ENCODE results near the gene SMTNL2.

The SMTNL2 gene

DNA sequence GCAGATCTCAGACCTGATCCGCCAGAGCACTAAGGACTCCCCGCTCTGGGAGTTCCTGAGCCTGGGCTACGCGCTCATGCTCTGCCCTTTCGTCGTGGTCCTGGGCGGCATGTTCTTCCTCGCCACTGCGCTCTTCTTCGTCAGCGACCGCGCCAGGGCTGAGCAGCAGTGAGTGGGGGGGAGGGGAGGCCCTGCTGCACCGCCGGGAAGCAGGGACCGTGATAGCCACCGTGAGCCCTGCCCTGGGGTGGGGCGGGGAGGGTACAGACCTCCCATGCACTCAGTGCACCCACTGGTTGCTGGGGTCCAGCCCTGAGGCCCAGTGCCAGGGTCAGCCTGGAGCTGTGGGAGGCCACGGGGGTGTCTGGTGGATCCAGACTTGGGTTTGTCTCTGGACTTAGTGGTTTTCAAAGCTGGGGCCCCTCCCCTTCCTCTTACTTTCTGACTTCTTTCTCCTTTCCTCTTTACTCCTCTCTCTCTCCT lies 48.0 kb upstream of the SMTNL2 start:
- no peaks in the 10 kb centered on the region for H3K9me3 ChIP-seq (ENCODE audit: low read length)
- no peak overlapping the region for H3K27ac ChIP-seq (ENCODE audit: low read depth, low read length, poor library complexity, severe bottlenecking)
- H3K9me2 ChIP-seq (ENCODE audit: low read depth, low read length) = no peaks in the 10 kb centered on the region
- TF ChIP-seq EZH2 (IDR thresholded peaks at IDR 0.05; ENCODE audit: borderline replicate concordance, low read length) (no peak), CTCF (IDR thresholded peaks at IDR 0.05; ENCODE audit: low read length) (no peak)
- H3K4me2 ChIP-seq (ENCODE audit: low read length) = no peak overlapping the region
- H4K20me1 ChIP-seq (ENCODE audit: insufficient read depth, low read length) = no peaks in the 10 kb centered on the region
- no peaks in the 10 kb centered on the region for H3F3A ChIP-seq (ENCODE audit: insufficient read depth, low read length)
- H3K36me3 ChIP-seq (ENCODE audit: insufficient read depth, low read length) = peaks cover 43% of the 10 kb centered on the region
- no peak overlapping the region for H3K9ac ChIP-seq (ENCODE audit: low read length)
- H3K79me2 ChIP-seq (ENCODE audit: insufficient read depth, low read length) = no peaks in the 10 kb centered on the region
- peaks cover 7% of the 10 kb centered on the region; the same call in 1 of the 2 replicates for H3K27me3 ChIP-seq (ENCODE audit: insufficient read depth, low read length)
- H3K4me1 ChIP-seq (ENCODE audit: insufficient read depth, low read length, severe bottlenecking) = no peaks in the 10 kb centered on the region
- H2AFZ ChIP-seq (ENCODE audit: low read length) = no peak overlapping the region
- no peak overlapping the region for H3K4me3 ChIP-seq (ENCODE audit: low read depth, low read length, poor library complexity, severe bottlenecking)

DNA sequence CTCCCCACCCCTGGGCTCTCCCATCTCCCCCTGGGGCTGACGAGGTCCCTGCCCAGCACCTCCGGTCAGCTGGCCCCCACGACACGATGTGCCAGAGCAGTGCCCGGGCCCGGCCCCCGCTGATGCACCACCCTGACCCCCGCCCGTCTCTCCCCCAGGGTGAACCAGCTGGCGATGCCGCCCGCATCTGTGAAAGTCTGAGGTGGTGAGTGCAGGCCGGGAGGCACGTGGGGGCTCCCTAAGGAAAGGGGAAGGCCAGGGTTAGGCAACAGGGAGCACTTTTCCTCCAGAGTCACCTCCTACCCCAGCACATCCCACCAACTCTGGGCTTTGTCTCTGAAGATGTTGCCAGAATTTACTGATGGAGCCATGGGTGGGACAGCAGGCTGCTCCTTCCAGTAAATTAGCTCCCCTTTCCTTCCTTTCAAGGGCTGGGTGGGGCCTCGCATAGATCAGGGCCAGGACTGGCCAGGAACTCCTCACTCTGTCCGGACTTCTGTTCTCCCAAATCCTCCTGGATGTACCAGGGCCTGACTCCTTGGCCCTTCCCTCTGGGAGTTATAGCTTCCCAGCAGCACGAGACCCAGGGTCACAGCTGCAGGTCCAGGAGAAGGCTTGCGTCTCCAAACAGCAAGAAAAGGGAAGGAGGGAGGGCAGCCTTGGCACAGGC lies 47.5 kb upstream of the SMTNL2 start:
- H2AFZ ChIP-seq (ENCODE audit: low read length) = no peak overlapping the region
- H3F3A ChIP-seq (ENCODE audit: insufficient read depth, low read length) = no peaks in the 10 kb centered on the region
- no peaks in the 10 kb centered on the region for H3K4me1 ChIP-seq (ENCODE audit: insufficient read depth, low read length, severe bottlenecking)
- no peak overlapping the region for H3K27ac ChIP-seq (ENCODE audit: low read depth, low read length, poor library complexity, severe bottlenecking)
- peaks cover 7% of the 10 kb centered on the region; the same call in 1 of the 2 replicates for H3K27me3 ChIP-seq (ENCODE audit: insufficient read depth, low read length)
- no peak for TF ChIP-seq CTCF (IDR thresholded peaks at IDR 0.05; ENCODE audit: low read length)
- no peak for TF ChIP-seq EZH2 (IDR thresholded peaks at IDR 0.05; ENCODE audit: borderline replicate concordance, low read length)
- no peaks in the 10 kb centered on the region for H3K79me2 ChIP-seq (ENCODE audit: insufficient read depth, low read length)
- H3K36me3 ChIP-seq (ENCODE audit: insufficient read depth, low read length) = peaks cover 49% of the 10 kb centered on the region
- no peaks in the 10 kb centered on the region for H3K9me3 ChIP-seq (ENCODE audit: low read length)
- H3K9ac ChIP-seq (ENCODE audit: low read length) = no peak overlapping the region
- no peak overlapping the region for H3K4me2 ChIP-seq (ENCODE audit: low read length)
- no peaks in the 10 kb centered on the region for H4K20me1 ChIP-seq (ENCODE audit: insufficient read depth, low read length)
- no peak overlapping the region for H3K4me3 ChIP-seq (ENCODE audit: low read depth, low read length, poor library complexity, severe bottlenecking)
- H3K9me2 ChIP-seq (ENCODE audit: low read depth, low read length) = no peaks in the 10 kb centered on the region

GRCh38 chr17:4537451-4538235 lies 46.7 kb upstream of the SMTNL2 start:
- no peak overlapping the region for H2AFZ ChIP-seq (ENCODE audit: low read length)
- no peaks in the 10 kb centered on the region for H3K9me2 ChIP-seq (ENCODE audit: low read depth, low read length)
- H3K4me3 ChIP-seq (ENCODE audit: low read depth, low read length, poor library complexity, severe bottlenecking) = no peak overlapping the region
- no peaks in the 10 kb centered on the region for H3K79me2 ChIP-seq (ENCODE audit: insufficient read depth, low read length)
- H3K4me2 ChIP-seq (ENCODE audit: low read length) = no peak overlapping the region
- H3K27ac ChIP-seq (ENCODE audit: low read depth, low read length, poor library complexity, severe bottlenecking) = no peak overlapping the region
- H3K9me3 ChIP-seq (ENCODE audit: low read length) = no peaks in the 10 kb centered on the region
- no peak overlapping the region for H3K9ac ChIP-seq (ENCODE audit: low read length)
- H3F3A ChIP-seq (ENCODE audit: insufficient read depth, low read length) = no peaks in the 10 kb centered on the region
- H3K4me1 ChIP-seq (ENCODE audit: insufficient read depth, low read length, severe bottlenecking) = no peaks in the 10 kb centered on the region
- peaks cover 2% of the 10 kb centered on the region; the same call in 1 of the 2 replicates for H3K27me3 ChIP-seq (ENCODE audit: insufficient read depth, low read length)
- TF ChIP-seq EZH2 (IDR thresholded peaks at IDR 0.05; ENCODE audit: borderline replicate concordance, low read length) = no peak
- TF ChIP-seq CTCF (IDR thresholded peaks at IDR 0.05; ENCODE audit: low read length) = no peak
- H4K20me1 ChIP-seq (ENCODE audit: insufficient read depth, low read length) = no peaks in the 10 kb centered on the region
- peaks cover 57% of the 10 kb centered on the region for H3K36me3 ChIP-seq (ENCODE audit: insufficient read depth, low read length)

Data from OCI-LY1 (cell line).